PFSK-1 (cell line): Measurements from ENCODE around the gene LCOR.
A peak's percentile ranks its signal among the peaks of the same experiment; 100 is the strongest.

Experiments used
- FOXP2 ChIP-seq: optimal IDR thresholded peaks from 2 replicates; pipeline ENCODE3; 2011; ENCODE audit warnings: borderline replicate concordance, control low read depth, inconsistent platforms; ENCODE audit not compliant: insufficient read depth; ENCODE audit errors: extremely low read length, extremely low read depth
- POLR2AphosphoS5 ChIP-seq: IDR thresholded peaks from 2 replicates; pipeline ENCODE4 v1.6.1; 2012; ENCODE audit warnings: low read depth, mild to moderate bottlenecking, control low read depth, low read length, moderate library complexity
- REST ChIP-seq, 2 experiments: IDR thresholded peaks; 2 replicates each; pipeline versions ENCODE4 v1.6.1 to v1.8.0; 2011 to 2012; ENCODE audit warnings: low read depth in 2 of 2, low read length in 2 of 2, control low read depth in 1 of 2, inconsistent platforms in 1 of 2, mild to moderate bottlenecking in 1 of 2, moderate library complexity in 1 of 2; ENCODE audit not compliant: insufficient read depth in 1 of 2
- SIN3A ChIP-seq: IDR thresholded peaks from 2 replicates; pipeline ENCODE4 v1.6.1; 2012; ENCODE audit warnings: mild to moderate bottlenecking, low read length, moderate library complexity, borderline replicate concordance; ENCODE audit not compliant: insufficient read depth
- TAF1 ChIP-seq: IDR thresholded peaks from 2 replicates; pipeline ENCODE4 v1.6.1; 2012; ENCODE audit warnings: low read length, control low read depth, borderline replicate concordance; ENCODE audit not compliant: insufficient read depth

The LCOR gene

DNA sequence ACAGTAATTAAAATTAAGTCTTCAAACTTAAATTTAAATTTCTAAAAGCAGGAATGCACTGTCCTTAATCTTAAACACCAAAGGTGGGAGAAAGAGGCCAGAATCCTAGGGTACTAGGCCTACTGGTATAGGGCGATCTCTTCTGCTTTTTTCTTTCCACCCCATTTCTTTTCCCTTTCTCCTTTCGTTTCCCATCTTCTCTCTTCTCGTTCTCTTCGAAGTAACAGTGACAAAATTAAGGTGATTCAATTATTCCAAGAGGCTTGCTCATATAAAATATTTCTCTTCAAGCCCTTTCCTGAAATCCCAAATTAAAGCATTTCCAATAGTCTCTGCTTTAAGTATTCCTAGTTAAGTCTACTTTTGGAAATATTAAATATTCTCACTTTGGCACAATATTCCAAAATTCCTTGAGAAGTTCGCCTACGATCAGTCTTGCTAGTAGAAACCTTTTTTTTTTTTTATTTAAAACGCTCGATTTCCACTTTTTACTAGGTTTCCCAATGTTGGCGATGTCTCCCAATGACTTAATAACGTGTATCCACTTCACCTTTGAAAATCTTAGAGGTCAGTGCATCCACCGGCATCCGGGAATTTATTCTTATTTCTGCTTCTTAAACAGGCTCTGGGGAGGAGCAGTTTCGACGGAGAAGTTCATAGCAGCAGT is 765 bp upstream of the LCOR start:
- no peak for TF ChIP-seq TAF1
- TF ChIP-seq REST (IDR thresholded peaks at IDR 0.05; ENCODE audit: insufficient read depth in 1 of 2, low read depth in 2 of 2, low read length in 2 of 2) = no peak
- no peak for TF ChIP-seq SIN3A
- TF ChIP-seq POLR2AphosphoS5 = no peak
- no peak for TF ChIP-seq FOXP2

- TF ChIP-seq REST (IDR thresholded peaks at IDR 0.05; ENCODE audit: insufficient read depth in 1 of 2, low read depth in 2 of 2, low read length in 2 of 2) (no peak), TAF1 (0 out of 2 replicates have a peak, but pooled peaks have one; percentile 9)
These were observed 672 bp downstream of the LCOR start for GRCh38 chr10:96832721-96833219.

DNA sequence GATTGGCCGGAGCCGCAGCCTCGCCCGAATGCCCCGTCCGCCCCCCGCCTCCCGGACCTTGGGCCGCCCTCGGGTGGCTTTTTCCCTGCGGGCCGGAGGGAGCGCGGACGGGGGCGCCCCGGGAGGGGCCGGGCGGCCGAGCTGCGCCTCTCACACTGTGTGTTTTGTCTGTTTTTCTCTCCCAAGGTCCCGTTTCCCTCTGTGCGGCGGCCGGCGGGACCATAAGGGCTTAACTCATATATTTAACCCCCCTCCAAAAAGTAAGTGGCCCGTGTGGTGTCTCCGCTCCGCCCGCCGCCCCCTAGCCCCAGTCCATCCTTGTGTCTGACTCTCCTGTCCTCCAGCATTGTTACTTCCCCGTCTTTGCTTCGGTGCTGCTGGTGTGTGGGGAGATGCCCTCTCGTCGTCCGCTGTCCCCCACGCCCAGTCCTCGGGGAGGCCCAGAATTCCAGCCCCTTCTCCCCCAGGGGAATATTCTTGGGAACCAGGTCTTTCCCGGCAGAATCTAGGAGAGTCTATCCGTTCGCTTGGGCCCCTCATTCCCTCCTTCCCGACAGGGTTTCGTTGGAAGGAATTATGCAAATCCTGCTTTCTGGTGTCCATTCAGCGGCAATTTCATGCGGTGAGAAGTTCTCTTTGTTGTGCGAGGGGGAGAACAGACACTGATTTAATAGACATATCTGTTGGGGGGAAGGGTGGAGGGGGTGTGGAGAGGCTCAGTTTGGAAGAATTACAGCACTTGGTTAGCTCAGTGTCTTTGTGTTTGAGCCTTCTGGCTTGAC is 1.3 kb downstream of the LCOR start:
- no peak for TF ChIP-seq FOXP2

DNA sequence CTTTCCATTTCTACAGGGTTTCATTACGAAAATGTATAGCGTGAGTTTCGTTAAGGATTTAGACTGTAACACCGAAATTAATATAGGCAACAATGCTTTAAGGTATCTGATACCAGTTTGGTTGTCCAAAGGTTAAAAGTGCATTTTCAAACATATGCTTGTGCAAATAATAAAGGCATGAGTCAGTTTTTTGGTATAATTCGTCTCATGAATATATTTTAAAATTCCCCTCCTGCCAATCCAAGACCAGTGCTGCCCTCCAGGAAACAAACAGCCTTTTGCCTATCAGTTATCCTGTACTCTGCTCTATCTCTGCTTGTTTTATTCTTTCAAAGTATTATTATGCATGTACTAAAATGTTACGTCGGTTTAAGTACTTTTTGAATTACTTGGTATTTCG is 2.0 kb downstream of the LCOR start:
- TF ChIP-seq TAF1 = no peak
- TF ChIP-seq POLR2AphosphoS5 = no peak
- no peak for TF ChIP-seq SIN3A
- TF ChIP-seq FOXP2 = no peak
- TF ChIP-seq REST (IDR thresholded peaks at IDR 0.05; ENCODE audit: insufficient read depth in 1 of 2, low read depth in 2 of 2, low read length in 2 of 2) = no peak

DNA sequence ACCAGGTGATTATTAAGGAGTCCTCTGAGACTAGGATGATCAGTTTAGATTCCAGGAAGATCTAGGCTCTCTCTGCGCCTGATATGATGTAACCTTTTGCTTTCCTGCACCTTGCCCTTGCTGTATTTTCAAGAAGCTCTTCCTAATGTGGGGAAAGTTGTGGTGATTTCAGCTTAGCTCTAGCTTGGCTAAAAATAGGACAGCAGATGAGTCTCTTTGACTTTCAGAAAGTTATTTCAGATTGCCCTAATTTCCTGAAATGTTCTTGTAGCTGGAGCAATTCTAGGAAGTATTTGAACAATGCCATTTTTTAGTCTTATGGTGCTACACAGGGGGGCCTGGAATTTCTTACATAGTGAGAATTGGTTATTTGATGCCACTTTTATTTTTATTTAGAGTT is 3.8 kb downstream of the LCOR start:
- no peak for TF ChIP-seq REST (IDR thresholded peaks at IDR 0.05; ENCODE audit: insufficient read depth in 1 of 2, low read depth in 2 of 2, low read length in 2 of 2)
- no peak for TF ChIP-seq POLR2AphosphoS5
- no peak for TF ChIP-seq SIN3A
- TF ChIP-seq TAF1 = no peak
- TF ChIP-seq FOXP2 = no peak
